IPS-18a (cell line): ENCODE measurements around the gene AGTPBP1.
"Not testable (repeated sequence)": the region's sequence is repeated elsewhere in the genome, so short reads cannot be mapped to it uniquely, and the experiment has no call there.

ENCODE experiments used
- H3K27ac ChIP-seq: one replicate; pipeline ENCODE4 v1.5.1; 2013; ENCODE audit warnings: low read length
- H3K27me3 ChIP-seq: one replicate; pipeline ENCODE4 v1.6.1; 2013; ENCODE audit warnings: mild to moderate bottlenecking, low read length; ENCODE audit not compliant: control insufficient read depth, insufficient read depth
- H3K36me3 ChIP-seq: one replicate; pipeline ENCODE4 v1.6.1; 2013; ENCODE audit warnings: low read depth, low read length; ENCODE audit not compliant: control insufficient read depth
- H3K4me1 ChIP-seq: one replicate; pipeline ENCODE4 v1.6.1; 2013; ENCODE audit warnings: low read depth, low read length; ENCODE audit not compliant: control insufficient read depth
- H3K4me3 ChIP-seq: one replicate; pipeline ENCODE4 v1.5.1; 2013; ENCODE audit warnings: low read length
- H3K9ac ChIP-seq: one replicate; pipeline ENCODE4 v1.6.1; 2013; ENCODE audit warnings: mild to moderate bottlenecking, low read length, moderate library complexity
- H3K9me3 ChIP-seq: one replicate; pipeline ENCODE4 v1.6.1; 2013; ENCODE audit warnings: low read depth, low read length; ENCODE audit not compliant: control insufficient read depth

The AGTPBP1 gene

GRCh38 chr9:85610074-85610860, 131.5 kb downstream of the AGTPBP1 start:
- no peak overlapping the region for H3K27ac ChIP-seq
- H3K9ac ChIP-seq: no peak overlapping the region
- no peaks in the 10 kb centered on the region for H3K4me1 ChIP-seq
- no peaks in the 10 kb centered on the region for H3K36me3 ChIP-seq
- H3K27me3 ChIP-seq: no peaks in the 10 kb centered on the region
- no peak overlapping the region for H3K4me3 ChIP-seq
- no peaks in the 10 kb centered on the region for H3K9me3 ChIP-seq

GRCh38 chr9:85605905-85606304, 135.8 kb downstream of the AGTPBP1 start:
- H3K9ac ChIP-seq: no peak overlapping the region
- no peaks in the 10 kb centered on the region for H3K4me1 ChIP-seq
- H3K4me3 ChIP-seq: no peak overlapping the region
- H3K9me3 ChIP-seq: no peaks in the 10 kb centered on the region
- peaks cover 2% of the 10 kb centered on the region for H3K36me3 ChIP-seq
- no peak overlapping the region for H3K27ac ChIP-seq
- no peaks in the 10 kb centered on the region for H3K27me3 ChIP-seq

DNA sequence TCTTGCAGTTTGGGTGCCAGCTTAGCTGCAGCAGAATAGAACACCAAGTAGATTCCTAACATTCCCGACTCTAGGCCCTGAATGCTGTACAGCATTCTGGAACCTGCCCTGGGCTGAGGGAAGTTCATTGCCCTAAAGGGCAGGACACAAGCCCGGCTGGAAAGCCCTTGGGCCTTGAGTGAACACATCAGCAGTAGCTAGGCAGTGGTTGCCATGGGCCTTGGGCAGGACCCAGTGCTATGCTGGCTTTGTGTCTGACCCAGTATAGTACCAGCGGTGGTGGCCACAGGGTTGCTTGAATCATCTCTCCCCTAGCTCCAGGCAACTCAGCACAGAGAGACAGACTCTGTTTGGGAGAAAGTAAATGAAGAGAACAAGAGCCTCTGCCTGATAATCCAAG, 137.8 kb downstream of the AGTPBP1 start:
- H3K4me3 ChIP-seq: no peak overlapping the region
- no peaks in the 10 kb centered on the region for H3K4me1 ChIP-seq
- H3K27ac ChIP-seq: no peak overlapping the region
- no peak overlapping the region for H3K9ac ChIP-seq
- no peaks in the 10 kb centered on the region for H3K9me3 ChIP-seq
- H3K27me3 ChIP-seq: no peaks in the 10 kb centered on the region
- H3K36me3 ChIP-seq: peaks cover 2% of the 10 kb centered on the region

DNA sequence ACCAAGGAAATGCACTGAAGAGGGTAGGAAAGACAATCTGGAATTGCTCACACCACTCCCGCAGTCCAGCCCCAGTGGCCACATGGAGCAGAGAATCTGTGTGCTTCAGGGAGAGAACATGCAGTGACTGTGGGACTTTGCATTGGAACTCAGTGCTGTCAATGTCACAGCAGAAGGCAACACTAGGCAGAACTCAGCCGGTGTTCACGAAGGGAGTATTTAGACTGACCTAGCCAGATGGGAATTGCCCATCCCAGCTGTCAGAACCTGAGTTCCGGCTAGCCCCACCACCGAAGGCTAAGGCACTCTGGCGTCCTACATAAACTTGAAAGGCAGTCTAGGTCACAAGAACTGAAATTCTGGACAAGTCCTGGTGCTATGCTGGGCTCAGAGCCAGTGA, 139.0 kb downstream of the AGTPBP1 start:
- Histone ChIP-seq H3K4me3 (no peak overlapping the region), H3K4me1 (no peaks in the 10 kb centered on the region), H3K27ac (no peak overlapping the region), H3K27me3 (no peaks in the 10 kb centered on the region), H3K36me3 (peaks cover 2% of the 10 kb centered on the region), H3K9ac (no peak overlapping the region), H3K9me3 (no peaks in the 10 kb centered on the region)

- H3K4me1 ChIP-seq: no peaks in the 10 kb centered on the region
- no peak overlapping the region for H3K27ac ChIP-seq
- no peak overlapping the region for H3K9ac ChIP-seq
- H3K9me3 ChIP-seq: no peaks in the 10 kb centered on the region
- H3K36me3 ChIP-seq: peaks cover 2% of the 10 kb centered on the region
- no peaks in the 10 kb centered on the region for H3K27me3 ChIP-seq
- H3K4me3 ChIP-seq: no peak overlapping the region
Measured at GRCh38 chr9:85600675-85601263, 141.0 kb downstream of the AGTPBP1 start.

DNA sequence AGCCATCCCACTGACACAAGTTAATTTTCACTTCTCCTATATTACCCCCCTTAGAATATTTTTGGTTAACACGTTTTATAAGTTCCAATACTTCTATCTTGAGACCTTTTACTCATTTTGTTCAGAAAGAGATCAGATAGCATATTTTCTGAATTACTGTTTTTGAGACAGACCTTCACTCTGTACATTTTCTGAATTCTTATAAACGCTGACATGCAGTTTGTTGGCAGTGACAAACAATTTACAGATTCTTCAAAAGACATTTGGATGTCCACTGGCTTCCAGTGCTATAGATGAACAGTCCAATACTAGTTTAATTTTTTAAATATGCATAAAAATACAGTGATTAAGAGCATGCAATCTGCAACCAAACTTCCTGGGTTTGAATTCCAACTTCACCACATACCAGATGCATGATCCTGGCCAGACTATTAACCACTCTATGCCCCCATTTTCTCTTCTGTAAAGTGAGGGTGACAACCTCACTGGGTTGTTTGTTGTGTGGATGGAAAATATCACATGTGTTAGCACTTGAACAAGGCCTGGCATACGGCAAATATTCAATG, 142.1 kb downstream of the AGTPBP1 start:
- Histone ChIP-seq H3K27ac (no peak overlapping the region), H3K36me3 (peaks cover 2% of the 10 kb centered on the region), H3K27me3 (no peaks in the 10 kb centered on the region), H3K9me3 (no peaks in the 10 kb centered on the region), H3K4me1 (no peaks in the 10 kb centered on the region), H3K9ac (no peak overlapping the region), H3K4me3 (no peak overlapping the region)

DNA sequence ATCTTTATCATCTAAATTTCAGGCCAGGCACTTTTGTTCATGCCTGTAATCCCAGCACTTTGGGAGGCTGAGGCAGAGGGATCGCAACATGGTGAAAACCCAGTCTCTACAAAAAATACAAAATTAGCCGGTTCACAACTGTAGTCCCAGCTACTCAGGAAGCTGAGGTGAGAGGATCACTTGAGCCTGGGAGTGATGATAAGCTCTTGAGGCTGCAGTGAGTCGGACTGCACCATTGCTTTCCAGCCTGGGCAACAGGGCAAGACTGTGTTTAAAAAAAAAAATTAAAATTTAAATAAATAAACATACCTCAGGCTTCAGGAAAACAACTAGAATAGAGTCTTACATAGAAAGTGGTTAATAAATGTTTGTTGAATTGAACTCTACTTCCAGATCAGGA, 147.4 kb downstream of the AGTPBP1 start:
- Histone ChIP-seq H3K27ac (no peak overlapping the region), H3K9ac (no peak overlapping the region), H3K4me3 (no peak overlapping the region), H3K4me1 (peaks cover 12% of the 10 kb centered on the region), H3K36me3 (peaks cover 3% of the 10 kb centered on the region), H3K27me3 (no peaks in the 10 kb centered on the region), H3K9me3 (no peaks in the 10 kb centered on the region)

- H3K4me3 ChIP-seq: no peak overlapping the region
- no peaks in the 10 kb centered on the region for H3K9me3 ChIP-seq
- no peak overlapping the region for H3K27ac ChIP-seq
- H3K9ac ChIP-seq: no peak overlapping the region
- H3K36me3 ChIP-seq: peaks cover 9% of the 10 kb centered on the region
- no peaks in the 10 kb centered on the region for H3K27me3 ChIP-seq
- no peaks in the 10 kb centered on the region for H3K4me1 ChIP-seq
Measured at GRCh38 chr9:85586684-85587083, 155.1 kb downstream of the AGTPBP1 start.

- no peaks in the 10 kb centered on the region for H3K9me3 ChIP-seq
- no peak overlapping the region for H3K4me3 ChIP-seq
- no peaks in the 10 kb centered on the region for H3K27me3 ChIP-seq
Measured at GRCh38 chr9:85577353-85577952, 164.3 kb downstream of the AGTPBP1 start.

GRCh38 chr9:85575868-85576267, 165.9 kb downstream of the AGTPBP1 start:
- no peak overlapping the region for H3K9ac ChIP-seq
- H3K36me3 ChIP-seq: no peaks in the 10 kb centered on the region
- H3K27me3 ChIP-seq: no peaks in the 10 kb centered on the region
- H3K4me1 ChIP-seq: no peaks in the 10 kb centered on the region
- no peak overlapping the region for H3K27ac ChIP-seq
- no peaks in the 10 kb centered on the region for H3K9me3 ChIP-seq
- H3K4me3 ChIP-seq: no peak overlapping the region

More at GRCh38 chr9:85577353-85577952, 164.3 kb downstream of the AGTPBP1 start:
- no peaks in the 10 kb centered on the region for H3K36me3 ChIP-seq
- no peak overlapping the region for H3K27ac ChIP-seq
- no peak overlapping the region for H3K9ac ChIP-seq
- H3K4me1 ChIP-seq: no peaks in the 10 kb centered on the region

DNA sequence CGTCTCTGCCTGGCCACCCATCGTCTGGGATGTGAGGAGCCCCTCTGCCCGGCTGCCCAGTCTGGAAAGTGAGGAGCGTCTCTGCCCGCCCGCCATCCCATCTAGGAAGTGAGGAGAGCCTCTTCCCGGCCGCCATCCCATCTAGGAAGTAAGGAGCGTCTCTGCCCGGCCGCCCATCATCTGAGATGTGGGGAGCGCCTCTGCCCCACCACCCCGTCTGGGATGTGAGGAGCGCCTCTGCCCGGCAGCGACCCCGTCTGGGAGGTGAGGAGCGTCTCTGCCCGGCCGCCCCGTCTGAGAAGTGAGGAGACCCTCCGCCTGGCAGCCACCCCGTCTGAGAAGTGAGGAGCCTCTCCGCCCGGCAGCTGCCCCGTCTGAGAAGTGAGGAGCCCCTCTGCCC, 168.2 kb downstream of the AGTPBP1 start:
- H3K27me3 ChIP-seq, H3K4me1 ChIP-seq, H3K36me3 ChIP-seq, H3K4me3 ChIP-seq, H3K27ac ChIP-seq, H3K9me3 ChIP-seq, H3K9ac ChIP-seq: not testable (repeated sequence)
